GM19467 (cell line): ENCODE data around the gene CPNE2.
"Not testable (repeated sequence)": the region's sequence is repeated elsewhere in the genome, so short reads cannot be mapped to it uniquely, and the experiment has no call there.

Experiments
- ATAC-seq: cut with Tn5 transposase; IDR thresholded peaks from one replicate; pipeline ENCODE4 v1.9.1; 2021; ENCODE audit warnings: mild to moderate bottlenecking, moderate library complexity; ENCODE audit not compliant: unreplicated experiment

Gene CPNE2

DNA sequence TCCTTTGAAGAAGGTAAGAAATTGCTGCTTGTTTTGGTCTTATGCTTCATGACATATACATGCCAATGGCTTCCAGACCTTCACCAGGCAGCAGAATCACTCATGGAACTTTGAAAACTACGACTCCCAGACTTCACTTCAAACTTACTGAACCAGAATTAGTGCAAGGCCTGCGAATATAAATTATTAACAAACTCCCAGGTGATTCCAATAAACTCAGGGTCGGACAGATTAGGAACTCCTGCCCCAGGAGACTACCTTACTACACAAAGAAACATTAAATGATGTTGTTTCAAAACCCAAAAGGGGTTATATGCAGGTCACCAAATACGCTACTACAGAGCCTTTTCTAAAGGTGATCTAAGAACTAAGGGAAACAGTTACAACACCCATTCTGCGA lies 73.1 kb downstream of the CPNE2 start:
- ATAC-seq: no peak

DNA sequence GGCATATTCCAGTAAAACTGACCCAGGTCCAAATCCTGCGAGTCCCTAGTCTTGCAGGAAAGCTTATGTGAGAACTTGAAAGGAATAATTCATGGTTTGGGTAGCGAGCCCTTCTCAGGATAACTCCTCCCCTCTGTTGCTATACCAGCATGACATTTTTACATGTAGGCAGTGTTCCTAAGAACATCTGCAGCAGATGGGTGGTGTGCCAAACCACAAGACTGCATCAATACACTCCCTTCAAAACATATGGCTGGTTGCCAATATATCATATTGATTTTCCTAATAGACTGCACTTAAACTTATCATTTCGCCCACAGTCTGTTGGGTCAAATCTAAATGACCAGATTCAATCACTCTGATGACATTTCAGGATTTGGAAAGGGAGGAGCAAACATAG lies 73.6 kb downstream of the CPNE2 start:
- no peak for ATAC-seq

DNA sequence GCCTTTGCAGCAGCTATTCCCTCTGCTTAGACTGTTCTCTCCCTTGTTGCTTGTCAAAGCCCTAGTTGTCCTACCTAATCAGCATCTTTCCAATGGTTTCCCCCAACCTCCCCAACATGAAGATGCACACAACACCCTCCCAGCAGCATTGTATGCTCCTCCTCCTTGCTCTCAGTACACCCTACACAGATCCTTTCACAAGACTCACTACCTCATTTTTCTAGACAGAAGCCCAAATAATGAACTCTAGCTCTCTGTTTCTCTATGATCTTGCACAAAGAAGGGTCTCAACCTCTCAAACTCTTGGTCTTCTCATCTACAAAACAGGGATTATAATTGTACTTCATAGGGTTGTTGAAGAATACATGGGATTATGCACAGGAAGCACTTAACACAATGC lies 74.1 kb downstream of the CPNE2 start:
- ATAC-seq: no peak

DNA sequence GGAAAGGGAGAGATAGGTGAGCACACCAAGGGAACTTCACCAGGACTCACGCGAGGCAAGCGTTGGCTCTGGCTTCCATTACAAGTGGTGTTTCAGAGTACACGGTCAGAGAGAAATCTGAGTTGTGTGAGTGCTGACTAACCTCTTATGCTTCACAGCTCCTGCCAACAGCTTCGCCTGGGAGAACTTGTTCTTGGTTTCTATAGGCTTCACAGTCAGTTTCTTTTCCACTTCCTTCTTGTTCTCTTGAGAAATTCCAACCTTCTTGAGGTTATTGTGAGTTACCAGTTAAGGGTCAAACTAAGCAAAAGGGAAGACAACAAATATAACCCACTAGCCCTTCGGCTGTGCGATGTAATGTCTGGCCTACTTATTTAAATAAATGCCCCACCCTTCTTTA lies 74.6 kb downstream of the CPNE2 start:
- ATAC-seq: no peak

DNA sequence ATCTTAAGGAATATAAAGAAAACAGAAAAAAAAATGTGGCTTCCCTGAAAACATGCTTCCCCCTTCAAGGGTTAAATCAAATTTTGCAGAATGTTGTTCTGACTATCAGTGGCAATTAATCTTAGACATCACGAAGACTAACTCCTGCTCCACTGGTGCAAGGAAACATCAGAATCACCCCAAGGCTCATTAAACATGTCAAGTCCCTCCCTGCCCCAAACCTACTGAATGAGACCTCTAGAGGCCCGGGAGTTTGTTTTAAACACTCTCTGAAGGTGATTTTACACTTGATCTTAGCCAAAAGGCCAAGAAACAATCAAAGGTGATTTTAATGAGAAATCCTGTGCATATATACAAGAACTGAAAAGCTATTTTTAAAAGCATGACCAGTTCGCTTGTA lies 75.2 kb downstream of the CPNE2 start:
- no peak for ATAC-seq

DNA sequence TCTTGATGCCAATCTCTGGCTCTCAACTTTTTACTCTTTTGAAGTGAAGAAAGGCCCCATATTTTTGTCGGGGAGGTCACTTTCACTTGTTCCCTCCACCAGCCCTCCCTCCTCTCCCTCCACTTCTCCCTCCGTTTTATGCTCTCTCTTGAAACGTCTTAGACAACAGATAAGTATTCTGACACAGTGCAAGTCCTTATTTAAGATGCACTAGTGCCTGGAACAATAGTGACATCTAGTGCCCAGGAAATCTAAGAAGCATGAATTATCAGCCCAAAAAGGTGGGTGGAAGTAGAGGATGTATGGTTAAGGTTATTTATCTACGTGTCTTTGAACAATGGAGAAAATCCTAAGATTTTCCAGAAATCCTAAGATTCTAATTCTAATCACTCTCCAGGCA lies 75.6 kb downstream of the CPNE2 start:
- no peak for ATAC-seq

DNA sequence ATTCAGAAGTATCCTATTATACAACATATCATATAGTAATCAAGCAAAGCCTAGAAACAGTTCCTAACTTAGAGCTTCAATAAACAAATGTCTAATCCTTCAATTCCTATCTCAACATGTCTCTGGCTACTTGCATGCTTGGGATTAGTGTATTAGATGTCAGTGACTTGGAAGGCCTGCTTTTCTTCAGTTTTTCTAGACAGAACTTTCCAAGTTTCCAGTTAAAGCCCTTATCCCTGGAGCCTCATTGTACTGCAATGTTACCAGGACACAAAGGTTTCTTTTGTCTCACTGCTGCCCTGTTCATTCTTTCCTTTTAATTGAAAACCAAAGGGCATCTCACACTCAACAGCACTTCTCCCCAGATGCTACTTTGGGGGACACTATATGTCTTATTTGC lies 76.9 kb downstream of the CPNE2 start:
- no peak for ATAC-seq

DNA sequence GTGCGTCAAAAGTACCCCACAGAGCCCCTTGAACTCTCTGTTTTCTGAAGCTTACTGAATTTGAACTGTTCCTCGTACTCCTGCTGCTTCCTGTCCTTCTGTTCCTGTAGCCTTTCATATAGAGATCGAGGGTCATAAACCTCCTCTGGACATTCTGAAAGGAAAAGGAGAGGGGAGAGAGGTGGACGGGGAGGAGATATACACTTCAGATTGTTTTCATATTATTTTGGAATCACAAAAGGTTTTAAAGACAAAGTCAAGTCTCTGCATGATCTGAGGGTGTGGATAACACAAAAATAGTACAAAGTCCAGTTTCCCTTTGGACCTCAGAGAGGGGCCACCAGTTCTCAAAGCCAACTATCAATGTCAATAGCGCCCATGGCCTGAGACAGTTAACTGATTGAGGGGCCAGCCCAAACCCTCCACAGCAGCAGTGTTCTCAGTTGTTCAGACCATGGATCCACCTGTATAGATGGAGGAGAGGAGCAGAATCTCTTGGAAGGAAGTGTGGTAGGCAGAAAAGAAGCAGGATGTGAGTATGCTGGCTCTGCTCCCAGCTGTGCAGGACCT lies 80.4 kb downstream of the CPNE2 start:
- no peak for ATAC-seq

DNA sequence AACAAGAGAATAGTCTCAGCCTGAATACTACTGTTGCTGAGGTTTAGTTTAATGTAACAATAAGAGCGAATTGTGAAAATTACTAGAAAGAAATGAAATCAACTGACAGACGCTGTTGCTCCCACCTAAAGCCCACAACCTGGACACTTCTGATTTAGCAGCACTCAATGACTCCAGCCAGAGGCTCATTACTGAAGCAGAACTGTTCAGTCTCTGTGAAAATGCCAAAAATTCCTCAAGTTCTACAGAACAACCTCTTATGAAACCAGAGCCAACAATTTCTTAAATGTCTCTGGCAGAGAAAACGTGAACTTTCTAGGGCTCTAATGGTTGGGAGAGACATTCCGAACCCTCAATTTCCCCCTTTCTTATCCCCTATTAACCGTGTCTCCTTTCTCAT lies 83.5 kb downstream of the CPNE2 start:
- no peak for ATAC-seq

DNA sequence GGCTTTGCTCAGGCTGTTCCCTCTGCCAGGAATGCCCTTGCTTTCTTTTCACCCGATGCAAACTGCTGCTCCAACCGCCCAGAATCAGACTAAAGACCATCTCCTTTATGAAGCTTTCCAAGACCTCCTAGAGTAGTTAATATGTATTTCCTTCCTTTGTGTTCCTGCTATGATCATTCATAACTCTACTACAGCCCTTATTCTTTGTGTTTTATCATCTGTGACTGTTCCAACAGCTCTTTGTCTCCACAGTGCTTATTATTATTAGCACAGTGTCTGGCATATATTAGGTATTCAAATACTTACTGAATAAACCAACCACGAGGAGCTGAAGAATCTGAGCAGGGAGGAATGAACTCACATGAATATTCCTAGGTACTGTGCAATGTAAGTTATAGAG lies 85.8 kb downstream of the CPNE2 start:
- no peak for ATAC-seq

DNA sequence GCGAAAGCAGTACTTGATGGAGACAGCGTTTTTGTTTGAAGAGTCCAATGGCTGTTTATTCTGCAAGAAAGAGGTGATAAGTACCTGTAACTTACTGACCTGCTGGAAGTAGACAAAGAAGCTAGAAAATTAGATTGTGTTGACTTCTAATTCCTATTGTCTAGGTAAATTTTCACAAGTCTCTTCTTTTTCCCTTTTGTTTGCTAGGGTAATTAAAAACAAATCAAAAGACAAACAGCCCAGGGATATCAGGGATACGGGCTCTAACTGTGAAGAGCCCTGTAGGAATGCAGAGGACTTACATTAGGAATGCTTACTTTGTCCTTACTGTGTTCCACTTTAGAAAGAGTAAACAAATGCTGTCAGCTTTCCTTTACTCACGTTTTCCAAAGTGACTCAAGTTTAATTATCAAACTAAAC lies 86.4 kb downstream of the CPNE2 start:
- ATAC-seq: no peak

DNA sequence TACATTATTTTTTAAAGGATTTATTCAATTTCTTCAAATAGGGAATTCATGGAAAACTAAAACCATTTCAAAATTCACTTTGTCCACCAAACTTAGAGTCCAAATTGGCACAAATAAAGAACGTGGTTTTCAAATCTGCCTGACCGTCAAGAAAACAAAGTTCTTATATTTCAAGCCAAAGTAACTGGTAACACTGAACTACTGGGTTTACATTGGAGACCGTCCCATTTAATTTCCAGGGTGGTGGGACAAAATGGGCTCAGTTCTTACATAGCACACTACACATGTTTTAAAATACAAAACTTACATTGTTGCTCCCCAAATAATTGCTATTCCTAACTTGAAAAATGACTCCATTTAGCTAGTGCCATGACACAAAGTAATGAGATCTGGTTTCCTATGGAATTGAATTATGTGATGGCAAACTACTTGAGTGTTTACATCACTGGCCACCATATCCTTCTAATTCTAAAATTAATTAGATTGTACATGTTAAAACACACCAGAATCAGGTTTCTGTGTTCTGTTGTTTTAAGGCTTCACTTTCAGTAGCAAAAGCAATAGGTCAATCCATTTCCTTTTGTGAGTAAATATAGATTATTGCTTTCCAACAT lies 86.9 kb downstream of the CPNE2 start:
- no peak for ATAC-seq

DNA sequence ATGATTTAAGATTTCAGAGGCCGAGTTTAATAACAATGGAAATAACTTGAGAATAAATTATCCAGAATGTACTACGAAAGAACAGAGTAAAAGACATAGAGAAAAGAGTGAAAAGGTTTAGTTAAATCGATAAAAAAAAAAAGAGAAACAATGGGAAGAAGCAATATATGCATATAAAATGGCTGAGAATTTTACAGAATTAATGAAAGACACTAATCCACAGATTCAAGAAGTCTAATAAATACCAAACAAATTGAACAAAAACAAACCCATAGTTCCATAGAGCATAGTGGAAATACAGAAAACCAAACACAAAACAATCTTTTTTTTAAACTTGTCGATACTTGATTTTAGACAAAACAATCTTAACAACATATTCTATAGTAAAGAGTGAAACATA lies 91.7 kb downstream of the CPNE2 start:
- no peak for ATAC-seq

DNA sequence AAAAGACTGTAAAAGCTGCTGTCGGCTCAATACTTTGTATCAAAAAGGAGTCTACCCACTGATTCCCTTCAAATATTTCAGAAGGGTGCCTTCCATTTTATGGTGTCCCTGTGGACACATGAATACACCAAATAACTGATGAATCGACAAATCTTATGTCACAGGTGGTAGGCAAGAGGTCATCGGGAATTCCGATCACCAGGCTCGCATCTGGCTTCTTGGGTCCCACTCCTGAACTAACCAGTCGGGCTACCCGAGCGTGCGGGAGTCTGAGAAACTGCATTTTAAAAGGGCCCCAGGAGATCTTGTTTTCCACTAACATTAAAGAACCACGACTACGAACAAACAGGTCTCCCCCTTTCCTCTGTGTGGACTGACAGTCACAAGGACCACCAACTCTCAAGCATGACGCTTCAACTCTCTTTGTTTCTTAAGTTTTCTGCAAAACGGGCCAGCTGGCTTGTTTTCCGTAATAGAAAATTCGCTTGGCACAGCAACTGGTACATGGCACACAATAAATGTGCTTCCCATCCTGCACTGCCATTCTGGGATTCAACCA lies 92.6 kb downstream of the CPNE2 start:
- ATAC-seq: no peak

DNA sequence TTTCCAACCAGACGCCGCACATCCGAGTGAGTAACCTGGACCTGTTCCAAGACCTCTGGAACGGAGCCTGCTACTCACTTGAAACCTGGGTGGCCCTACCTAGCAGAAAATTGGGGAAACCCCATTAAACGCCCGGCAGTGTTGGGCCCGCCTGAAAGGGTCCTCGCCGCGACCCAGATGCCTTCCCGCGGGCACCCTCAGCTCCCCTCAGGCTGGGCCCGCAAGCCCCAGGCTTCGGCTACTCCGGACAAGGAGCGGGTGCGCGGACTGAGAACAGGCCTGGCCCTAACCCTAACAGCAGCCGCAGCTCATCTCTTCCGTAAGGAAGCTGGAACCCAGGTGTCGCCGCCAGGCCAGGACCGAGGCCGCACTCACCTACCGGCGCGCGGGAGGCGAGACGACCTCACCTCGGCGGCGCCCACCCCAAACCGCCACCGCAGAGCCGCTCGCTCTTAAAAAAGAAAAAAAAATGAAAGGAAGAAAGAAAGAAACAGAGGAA lies 93.1 kb downstream of the CPNE2 start:
- ATAC-seq: peak; percentile 27

DNA sequence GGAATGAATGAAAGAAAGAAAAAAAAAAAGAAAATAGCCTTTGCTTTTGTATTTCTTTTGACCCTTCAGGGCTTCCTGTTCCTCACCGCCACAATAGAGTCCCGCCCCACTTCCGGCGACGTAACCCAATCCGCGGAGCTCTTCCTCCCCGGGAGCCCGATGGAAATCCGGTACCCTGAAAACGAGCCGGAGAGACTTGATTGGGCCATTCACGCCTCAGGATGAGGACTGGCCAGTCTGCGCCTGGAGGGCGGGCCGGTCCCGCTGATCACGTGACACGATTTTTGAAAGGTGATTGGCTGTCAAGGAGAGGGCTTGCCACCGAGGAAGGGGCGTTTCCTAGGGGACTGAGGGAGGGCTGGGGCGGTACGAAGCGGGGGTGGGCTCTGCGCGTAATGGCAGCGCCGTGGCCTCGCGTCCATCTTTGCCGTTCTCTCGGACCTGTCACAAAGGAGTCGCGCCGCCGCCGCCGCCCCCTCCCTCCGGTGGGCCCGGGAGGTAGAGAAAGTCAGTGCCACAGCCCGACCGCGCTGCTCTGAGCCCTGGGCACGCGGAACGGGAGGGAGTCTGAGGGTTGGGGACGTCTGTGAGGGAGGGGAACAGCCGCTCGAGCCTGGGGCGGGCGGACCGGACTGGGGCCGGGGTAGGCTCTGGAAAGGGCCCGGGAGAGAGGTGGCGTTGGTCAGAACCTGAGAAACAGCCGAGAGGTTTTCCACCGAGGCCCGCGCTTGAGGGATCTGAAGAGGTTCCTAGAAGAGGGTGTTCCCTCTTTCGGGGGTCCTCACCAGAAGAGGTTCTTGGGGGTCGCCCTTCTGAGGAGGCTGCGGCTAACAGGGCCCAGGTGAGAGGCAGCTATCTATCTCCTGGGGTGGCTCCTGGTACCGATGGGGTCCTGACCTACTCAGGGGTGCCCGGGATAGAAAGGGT lies 93.8 kb downstream of the CPNE2 start, which contains the start of the genes PSME3IP1 and RSPRY1:
TSS of gene PSME3IP1 (minus strand) at position 95 of the 927 bp plus-strand sequence. CDS start 12,185 bp downstream, outside the sequence.
TSS of gene RSPRY1 (plus strand) at position 385 of the 927 bp plus-strand sequence. CDS start 18,330 bp downstream, outside the sequence.
- ATAC-seq: peak; percentile 92

DNA sequence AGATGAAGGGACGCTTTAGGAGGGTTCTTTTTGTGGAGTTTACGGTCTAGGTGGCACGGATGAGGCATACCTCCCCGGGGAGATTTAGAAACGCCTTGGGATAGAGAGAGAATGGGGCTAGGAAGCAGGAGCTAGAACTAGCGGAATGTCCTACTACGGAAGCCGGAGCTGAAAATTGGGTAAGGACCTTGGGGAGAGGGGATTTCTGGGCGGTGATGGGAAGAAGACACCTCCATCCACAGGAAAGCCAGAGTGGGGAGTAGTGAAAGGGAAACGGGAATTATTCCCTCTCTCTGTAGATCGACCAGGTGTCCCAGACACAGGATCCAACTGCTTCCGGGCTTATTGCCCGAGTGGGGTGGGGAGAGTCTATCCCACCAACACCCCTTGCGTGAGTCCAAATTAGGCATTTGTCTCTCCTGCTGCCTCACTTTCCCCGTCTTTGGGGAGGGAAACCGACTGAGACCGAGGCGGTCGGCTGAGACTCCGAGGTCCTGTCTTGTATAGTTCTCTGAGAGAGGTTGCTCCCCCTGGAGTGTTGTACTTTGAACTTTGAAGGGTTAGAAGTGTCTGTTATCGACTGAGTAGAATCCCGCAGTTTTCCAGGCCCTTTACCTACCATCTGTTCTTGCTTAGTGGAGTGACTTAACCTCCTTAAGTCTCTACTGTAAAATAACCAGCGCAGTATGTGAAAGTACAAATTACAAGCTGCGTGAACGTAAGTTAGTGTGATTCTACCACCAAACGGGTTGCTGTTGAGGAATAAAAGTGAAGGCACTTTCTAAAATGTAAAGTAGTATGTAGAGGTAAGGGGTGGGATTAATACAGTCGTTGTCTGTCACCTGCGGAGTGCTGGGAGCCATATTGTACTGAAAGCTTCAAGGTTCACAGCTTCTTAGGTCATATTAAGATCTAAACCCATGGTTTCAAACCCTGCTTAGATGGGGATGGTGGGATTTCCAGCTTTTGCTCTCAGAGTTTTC lies 94.8 kb downstream of the CPNE2 start:
- no peak for ATAC-seq

DNA sequence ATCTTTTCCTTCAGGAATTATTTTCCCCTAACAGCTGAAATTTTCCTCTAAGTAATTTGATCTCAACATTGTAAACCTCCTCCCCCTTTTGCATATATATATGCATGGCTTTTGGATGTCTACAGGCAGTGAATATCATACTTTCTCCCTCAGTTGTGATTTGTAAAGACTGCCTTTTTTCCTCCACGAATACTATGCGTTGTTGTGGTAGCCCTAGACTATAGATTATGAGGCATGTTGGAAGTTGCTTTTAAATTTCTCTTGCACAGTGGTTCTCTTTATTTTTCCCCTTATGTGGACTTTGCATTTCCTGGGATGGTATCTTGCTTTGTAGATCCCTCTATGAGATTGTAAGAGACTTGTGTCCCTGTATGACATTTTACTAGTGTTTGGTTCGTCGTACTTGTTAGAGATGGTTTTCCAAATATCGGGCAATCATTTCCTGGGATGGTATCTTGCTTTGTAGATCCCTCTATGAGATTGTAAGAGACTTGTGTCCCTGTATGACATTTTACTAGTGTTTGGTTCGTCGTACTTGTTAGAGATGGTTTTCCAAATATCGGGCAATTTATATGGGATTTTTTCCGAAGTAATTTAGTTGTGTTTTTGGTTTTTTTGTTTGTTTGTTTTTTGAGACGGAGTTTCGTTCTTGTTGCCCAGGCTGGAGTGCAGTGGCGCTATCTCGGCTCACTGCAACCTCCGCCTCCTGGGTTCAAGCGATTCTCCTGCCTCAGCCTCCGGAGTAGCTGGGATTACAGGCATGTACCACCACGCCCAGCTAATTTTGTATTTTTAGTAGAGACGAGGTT lies 95.7 kb downstream of the CPNE2 start:
- not testable (repeated sequence) for ATAC-seq

DNA sequence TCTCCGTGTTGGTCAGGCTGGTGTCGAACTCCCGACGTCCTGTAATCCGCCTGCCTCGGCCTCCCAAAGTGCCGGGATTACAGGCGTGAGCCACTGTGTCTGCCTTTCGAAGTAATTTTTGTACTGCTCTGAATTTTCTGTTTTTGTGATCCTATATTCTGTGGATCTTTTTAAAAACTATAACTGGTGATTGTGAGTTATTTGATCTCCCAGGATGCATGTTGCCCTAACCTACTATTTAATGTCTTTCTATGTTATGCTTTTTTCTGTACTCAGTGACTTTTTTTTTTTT lies 96.3 kb downstream of the CPNE2 start:
- ATAC-seq: no peak
